HEK293 (cell line): Measurements from ENCODE around the gene CYP2C18.
"Not testable (repeated sequence)": the region's sequence is repeated elsewhere in the genome, so short reads cannot be mapped to it uniquely, and the experiment has no call there.

ENCODE experiments used
- CTCF ChIA-PET: fragments of 350-600 bp; formaldehyde crosslinking; extraction: SDS; loops from one replicate; lab custom pipeline; 2021; ENCODE audit warnings: antibody characterized with exemption; lab: Yijun Ruan, JAX
- POLR2A ChIA-PET: fragments of 300-600 bp; formaldehyde crosslinking; extraction: SDS; loops from one replicate; lab custom pipeline; 2020; ENCODE audit warnings: antibody characterized with exemption, inconsistent platforms; lab: Yijun Ruan, JAX
- H3K27ac ChIP-seq: fragments of 200-500 bp; sonication (Bioruptor generic); 2 replicates; pipeline ENCODE4 v1.5.1; 2014; ENCODE audit warnings: low read depth, low read length, control low read depth, inconsistent platforms; ENCODE audit errors: extremely low read depth
- H3K36me3 ChIP-seq, 2 experiments: fragments of 200-500 bp in 1 of 2; sonication (Bioruptor generic) in 1 of 2; 1 replicate in 1 of 2; 2 replicates in 1 of 2; pipeline ENCODE4 v1.5.1; 2014 to 2017; ENCODE audit warnings: inconsistent platforms in 2 of 2, low read length in 2 of 2; ENCODE audit not compliant: control insufficient read depth in 2 of 2, insufficient read depth in 1 of 2
- H3K4me1 ChIP-seq: fragments of 200-500 bp; sonication (Bioruptor generic); 2 replicates; pipeline ENCODE4 v1.5.1; 2014; ENCODE audit warnings: mild to moderate bottlenecking, low read length, inconsistent platforms; ENCODE audit not compliant: control insufficient read depth, insufficient read depth
- H3K4me3 ChIP-seq: 2 replicates; pipeline ENCODE4 v1.5.1; 2011; ENCODE audit warnings: low read depth, mild to moderate bottlenecking, control low read depth, low read length, moderate library complexity
- H3K9me3 ChIP-seq: fragments of 200-500 bp; sonication (Bioruptor generic); 2 replicates; pipeline ENCODE4 v1.5.1; 2014; ENCODE audit warnings: low read depth, low read length, inconsistent platforms; ENCODE audit not compliant: control insufficient read depth, insufficient read depth
- BCL11A ChIP-seq: fragments of 450-650 bp; formaldehyde crosslinking; IDR thresholded peaks from 2 replicates; pipeline ENCODE4 v1.5.1; 2016; ENCODE audit warnings: low read depth, missing biosample characterization, missing genetic modification characterization
- PRDM1 ChIP-seq: fragments of 450-650 bp; formaldehyde crosslinking; IDR thresholded peaks from 2 replicates; pipeline ENCODE4; 2016; ENCODE audit warnings: missing biosample characterization, missing genetic modification characterization
- SETDB1 ChIP-seq: IDR thresholded peaks from one replicate; pipeline ENCODE4 v1.6.1; 2017; ENCODE audit warnings: mild to moderate bottlenecking, low read length, moderate library complexity, mixed read lengths; ENCODE audit not compliant: insufficient read length
- TRIM28 ChIP-seq: IDR thresholded peaks from 2 replicates; pipeline ENCODE4 v1.6.1; 2011; ENCODE audit warnings: low read length, control low read depth, borderline replicate concordance
- YY1 ChIP-seq: fragments of 450-650 bp; formaldehyde crosslinking; IDR thresholded peaks from 2 replicates; pipeline ENCODE4 v1.5.1; 2018; ENCODE audit warnings: missing biosample characterization, missing genetic modification characterization
- ZBTB17 ChIP-seq: fragments of 450-650 bp; formaldehyde crosslinking; IDR thresholded peaks from 2 replicates; pipeline ENCODE4 v1.5.1; 2016; ENCODE audit warnings: missing biosample characterization, missing genetic modification characterization
- ZBTB20 ChIP-seq: fragments of 450-650 bp; formaldehyde crosslinking; IDR thresholded peaks from 2 replicates; pipeline ENCODE4 v1.5.1; 2016; ENCODE audit warnings: missing biosample characterization, missing genetic modification characterization
- ZFP69B ChIP-seq: fragments of 450-650 bp; formaldehyde crosslinking; IDR thresholded peaks from 2 replicates; pipeline ENCODE4 v1.5.1; 2016; ENCODE audit warnings: missing biosample characterization, missing genetic modification characterization
- ZNF140 ChIP-seq: fragments of 450-650 bp; formaldehyde crosslinking; IDR thresholded peaks from 2 replicates; pipeline ENCODE4 v1.5.1; 2016; ENCODE audit warnings: missing biosample characterization, missing genetic modification characterization
- ZNF157 ChIP-seq: fragments of 450-650 bp; formaldehyde crosslinking; IDR thresholded peaks from 2 replicates; pipeline ENCODE4 v1.5.1; 2016; ENCODE audit warnings: missing biosample characterization, missing genetic modification characterization
- ZNF16 ChIP-seq: fragments of 450-650 bp; formaldehyde crosslinking; IDR thresholded peaks from 2 replicates; pipeline ENCODE4 v1.5.1; 2016; ENCODE audit warnings: low read depth, missing biosample characterization, missing genetic modification characterization
- ZNF211 ChIP-seq: fragments of 450-650 bp; formaldehyde crosslinking; IDR thresholded peaks from 2 replicates; pipeline ENCODE4 v1.5.1; 2016; ENCODE audit warnings: low read depth, missing biosample characterization, missing genetic modification characterization
- ZNF501 ChIP-seq: fragments of 450-650 bp; formaldehyde crosslinking; IDR thresholded peaks from 2 replicates; pipeline ENCODE4 v1.5.1; 2016; ENCODE audit warnings: missing biosample characterization, missing genetic modification characterization
- ZNF510 ChIP-seq: fragments of 450-650 bp; formaldehyde crosslinking; IDR thresholded peaks from 2 replicates; pipeline ENCODE4 v1.5.1; 2018; ENCODE audit warnings: mild to moderate bottlenecking, missing genetic modification characterization, missing biosample characterization; ENCODE audit not compliant: insufficient replicate concordance
- ZNF529 ChIP-seq: fragments of 450-650 bp; formaldehyde crosslinking; IDR thresholded peaks from 2 replicates; pipeline ENCODE4 v1.5.1; 2017; ENCODE audit warnings: missing genetic modification characterization, missing biosample characterization; ENCODE audit not compliant: insufficient replicate concordance
- ZNF561 ChIP-seq: fragments of 450-650 bp; IDR thresholded peaks from 2 replicates; pipeline ENCODE4 v1.5.1; 2018; ENCODE audit warnings: missing biosample characterization, missing genetic modification characterization, borderline replicate concordance
- ZNF600 ChIP-seq: fragments of 450-650 bp; formaldehyde crosslinking; IDR thresholded peaks from 2 replicates; pipeline ENCODE4 v1.5.1; 2016; ENCODE audit warnings: missing biosample characterization, missing genetic modification characterization
- ZNF677 ChIP-seq: fragments of 450-650 bp; IDR thresholded peaks from 2 replicates; pipeline ENCODE4 v1.5.0; 2018; ENCODE audit warnings: missing biosample characterization, mild to moderate bottlenecking, missing genetic modification characterization, moderate library complexity
- ZNF843 ChIP-seq: fragments of 450-650 bp; formaldehyde crosslinking; IDR thresholded peaks from 2 replicates; pipeline ENCODE4 v1.5.1; 2016; ENCODE audit warnings: missing biosample characterization, missing genetic modification characterization

Gene CYP2C18

DNA sequence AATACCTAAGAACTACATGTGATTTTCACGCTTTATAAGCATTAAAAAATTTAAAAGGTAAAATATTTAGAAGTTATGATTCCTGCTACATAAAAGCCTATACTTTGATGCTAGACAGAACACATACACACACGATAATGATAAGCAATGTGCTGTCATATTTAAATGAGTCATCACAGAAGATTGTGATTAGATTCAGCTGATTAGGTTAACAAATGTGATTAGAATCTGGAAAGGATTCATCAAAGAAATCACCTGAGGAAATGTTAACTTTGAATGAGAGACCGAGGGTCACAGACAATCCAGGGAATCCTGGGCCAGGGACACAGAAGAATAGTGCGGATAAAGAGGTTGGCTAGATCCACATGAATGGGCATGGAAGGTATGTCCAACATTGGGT is 42.0 kb upstream of the CYP2C18 start (continued):
- TF ChIP-seq ZNF211 (tag by site-specific recombination) = no peak

DNA sequence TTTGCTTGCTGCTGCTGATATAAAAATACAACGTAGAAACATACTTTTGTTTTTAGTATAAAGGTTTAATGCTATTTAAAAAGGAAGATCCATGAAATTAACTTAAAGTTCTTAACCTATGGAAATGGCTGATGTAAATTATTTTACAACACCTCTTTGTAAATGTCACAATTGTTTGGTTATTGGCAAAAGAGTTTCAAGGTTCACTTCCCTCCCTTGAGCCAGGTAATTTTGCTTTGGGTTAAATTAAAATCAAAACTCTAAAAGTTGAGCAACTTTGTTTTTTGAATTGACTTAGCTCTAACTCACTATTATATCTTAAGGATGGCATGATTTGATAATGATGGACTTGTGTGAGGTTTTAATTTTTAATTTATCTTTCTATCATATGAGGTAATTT is 39.2 kb upstream of the CYP2C18 start:
- CTCF ChIA-PET = interaction anchor here (1.1 kb wide), 1 partner anchor 15 kb away, joined by 3 read pairs; no protein-coding TSS in a partner anchor
- Histone ChIP-seq H3K9me3 (no peaks in the 10 kb centered on the region), H3K4me3 (no peak overlapping the region), H3K36me3 (no peaks in the 10 kb centered on the region), H3K4me1 (no peaks in the 10 kb centered on the region), H3K27ac (no peak overlapping the region)
- TF ChIP-seq ZBTB17 (tag by site-specific recombination) (no peak), ZNF16 (tag by site-specific recombination) (no peak), ZNF501 (tag by site-specific recombination) (no peak), BCL11A (tag by site-specific recombination) (no peak), TRIM28 (no peak), ZBTB20 (tag by site-specific recombination) (no peak)
- POLR2A ChIA-PET = no interaction called here

DNA sequence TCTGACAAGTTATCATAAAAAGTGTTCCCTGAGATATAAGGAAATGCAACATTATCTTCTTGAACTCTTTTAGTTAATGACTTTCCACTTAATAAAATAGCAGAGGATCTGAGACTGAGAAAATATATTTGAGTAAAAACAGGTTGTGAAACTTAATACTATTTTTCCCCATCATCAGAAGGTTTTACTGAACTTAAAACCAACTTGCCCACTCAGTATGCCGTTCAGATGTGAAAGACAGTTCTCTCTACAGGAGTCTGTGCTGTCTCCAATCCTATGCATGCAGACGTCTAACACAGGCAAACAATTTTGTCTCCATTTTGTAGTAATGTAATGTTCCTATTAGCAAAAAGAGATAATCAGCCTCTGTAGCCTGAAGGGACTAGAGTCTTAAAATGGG is 38.2 kb upstream of the CYP2C18 start:
- H3K4me1 ChIP-seq = no peaks in the 10 kb centered on the region
- H3K4me3 ChIP-seq = no peak overlapping the region
- H3K9me3 ChIP-seq = no peaks in the 10 kb centered on the region
- CTCF ChIA-PET = interaction anchor here (0.7 kb wide), 1 partner anchor 709 kb away, joined by 3 read pairs; no protein-coding TSS in a partner anchor
- TF ChIP-seq ZNF140 (tag by site-specific recombination) (no peak), ZNF157 (tag by site-specific recombination) (no peak), ZNF510 (tag by site-specific recombination) (no peak), ZFP69B (no peak), YY1 (tag by site-specific recombination) (no peak), ZNF561 (no peak)
- no peaks in the 10 kb centered on the region for H3K36me3 ChIP-seq
- no peak overlapping the region for H3K27ac ChIP-seq
- POLR2A ChIA-PET = no interaction called here

DNA sequence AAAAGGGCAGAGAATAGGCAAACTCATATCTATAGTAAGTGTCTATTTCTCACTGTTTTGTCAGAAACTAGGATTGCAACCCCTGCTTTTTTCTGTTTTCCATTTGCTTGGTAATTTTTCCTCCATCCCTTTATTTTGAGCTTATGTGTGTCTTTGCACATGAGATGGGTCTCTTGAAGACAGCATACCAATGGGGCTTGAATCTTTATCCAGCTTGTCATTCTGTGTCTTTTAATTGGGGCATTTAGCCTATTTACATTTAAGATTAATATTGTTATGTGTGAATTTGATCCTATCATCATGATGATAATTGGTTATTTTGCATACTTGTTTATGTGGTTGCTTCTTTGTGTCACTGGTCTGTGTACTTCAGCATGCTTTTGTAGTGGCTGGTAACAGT is 28.3 kb upstream of the CYP2C18 start:
- H3K36me3 ChIP-seq, CTCF ChIA-PET, H3K4me3 ChIP-seq, H3K9me3 ChIP-seq, POLR2A ChIA-PET, H3K27ac ChIP-seq, H3K4me1 ChIP-seq: not testable (repeated sequence)
- TF ChIP-seq ZNF529 (tag by site-specific recombination) = peak; percentile 91
- TF ChIP-seq SETDB1 = peak; percentile 68

DNA sequence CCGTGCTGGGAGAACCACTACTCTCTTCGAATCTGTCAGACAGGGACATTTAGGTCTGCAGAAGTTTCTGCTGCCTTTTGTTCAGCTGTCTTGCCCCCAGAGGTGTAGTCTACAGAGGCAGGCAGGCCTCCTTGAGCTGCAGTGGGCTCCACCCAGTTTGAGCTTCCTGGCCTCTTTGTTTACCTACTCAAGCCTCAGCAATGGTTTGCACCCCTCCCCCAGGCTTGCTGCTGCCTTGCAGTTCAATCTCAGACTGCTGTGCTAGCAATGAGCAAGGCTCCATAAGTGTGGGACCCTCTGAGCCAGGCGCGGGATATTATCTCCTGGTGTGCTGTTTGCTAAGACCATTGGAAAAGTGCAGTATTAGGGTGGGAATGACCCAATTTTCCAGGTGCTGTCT is 20.5 kb upstream of the CYP2C18 start:
- CTCF ChIA-PET, POLR2A ChIA-PET, H3K27ac ChIP-seq, H3K4me3 ChIP-seq, H3K4me1 ChIP-seq, H3K36me3 ChIP-seq, H3K9me3 ChIP-seq: not testable (repeated sequence)

DNA sequence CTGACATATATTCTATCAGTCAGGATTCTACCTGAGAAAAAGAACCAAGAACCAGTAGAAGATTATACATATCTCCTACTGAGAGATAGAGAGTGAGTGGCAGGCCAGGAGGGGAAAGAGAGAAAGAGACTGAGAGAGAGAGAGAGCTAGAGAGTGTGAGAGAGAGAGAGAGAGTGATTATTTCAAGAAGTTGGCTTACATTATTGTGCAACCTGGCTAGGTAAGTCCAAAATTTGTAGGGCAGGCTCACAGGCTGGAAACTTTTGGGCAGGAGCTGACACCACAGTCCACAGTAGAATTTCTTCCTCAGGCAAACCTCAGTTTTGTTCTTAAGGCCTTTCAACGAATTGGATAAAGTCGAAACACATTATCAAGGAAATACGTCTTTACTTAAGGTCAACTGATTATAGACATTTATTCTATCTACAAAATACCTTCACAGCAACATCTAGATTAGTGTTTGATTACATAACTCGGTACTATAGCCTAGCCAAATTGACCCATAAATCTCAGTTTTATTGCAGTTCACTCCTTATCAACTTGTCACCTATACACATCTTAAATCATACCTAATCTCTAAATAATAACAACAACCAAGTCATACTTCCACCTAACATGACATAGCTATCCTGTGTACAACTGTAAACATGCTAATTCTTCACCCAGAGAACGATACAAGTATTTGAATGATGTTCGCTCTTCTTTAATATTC is 17.0 kb upstream of the CYP2C18 start:
- Histone ChIP-seq H3K27ac (no peak overlapping the region), H3K4me3 (no peak overlapping the region), H3K4me1 (no peaks in the 10 kb centered on the region), H3K9me3 (no peaks in the 10 kb centered on the region), H3K36me3 (no peaks in the 10 kb centered on the region)
- ChIA-PET CTCF (no interaction called here), POLR2A (no interaction called here)
- TF ChIP-seq PRDM1 (tag by site-specific recombination) (peak; percentile 70), ZNF677 (tag by site-specific recombination) (no peak), ZNF843 (tag by site-specific recombination) (peak; percentile 58), ZNF600 (tag by site-specific recombination) (no peak)
